H1 (cell line): Measurements from ENCODE around the gene ARHGAP24. TPM values are rescaled to one million over a fixed set of nuclear protein-coding genes. Genes with fewer than 3 reads are reported as not detected.

ENCODE experiments used
- CTCF ChIA-PET: fragments of 300-600 bp; sonication (Branson Sonifier 250); formaldehyde crosslinking; loops from one replicate; lab custom pipeline; 2021; ENCODE audit not compliant: partially characterized antibody; lab: Charles Lee
- POLR2A ChIA-PET: fragments of 300-600 bp; sonication (Branson Sonifier 250); formaldehyde crosslinking; loops from one replicate; lab custom pipeline; 2021; ENCODE audit warnings: inconsistent platforms; ENCODE audit not compliant: partially characterized antibody; lab: Charles Lee
- DNase-seq, 2 experiments: peaks; one replicate each; pipeline versions ENCODE4 v3.0.0 to v3.0.0-alpha.2; 2010 to 2022; ENCODE audit warnings: low spot score in 2 of 2, low read depth in 1 of 2, mixed read lengths in 1 of 2
- FAIRE-seq: peaks from 2 replicates; lab custom pipeline; 2011; peaks lifted over from hg19 to GRCh38; lab: Jason Lieb, UNC
- H2AFZ ChIP-seq: 2 replicates; pipeline ENCODE4 v1.8.1; 2012; ENCODE audit warnings: low read length, inconsistent platforms
- H2AK5ac ChIP-seq: 2 replicates; pipeline ENCODE4 v1.6.1; 2013; ENCODE audit warnings: low read depth, low read length
- H2BK120ac ChIP-seq: replicated peaks from 2 replicates; pipeline ENCODE3; 2013; ENCODE audit warnings: low read depth, low read length, inconsistent platforms
- H2BK12ac ChIP-seq: 2 replicates; pipeline ENCODE4 v1.6.1; 2013; ENCODE audit warnings: low read depth, low read length
- H2BK15ac ChIP-seq: 2 replicates; pipeline ENCODE4 v1.6.1; 2013; ENCODE audit warnings: low read length
- H2BK20ac ChIP-seq: 2 replicates; pipeline ENCODE4 v1.6.1; 2013; ENCODE audit warnings: low read length
- H2BK5ac ChIP-seq: 2 replicates; pipeline ENCODE4 v1.6.1; 2013; ENCODE audit warnings: low read depth, low read length
- H3K14ac ChIP-seq: 2 replicates; pipeline ENCODE4 v1.6.1; 2013; ENCODE audit warnings: inconsistent platforms; ENCODE audit not compliant: insufficient read length
- H3K18ac ChIP-seq: 2 replicates; pipeline ENCODE4 v1.6.1; 2013; ENCODE audit warnings: low read length; ENCODE audit errors: extremely low read depth
- H3K23ac ChIP-seq: 2 replicates; pipeline ENCODE4 v1.6.1; 2013; ENCODE audit warnings: inconsistent platforms; ENCODE audit not compliant: insufficient read length
- H3K23me2 ChIP-seq: 2 replicates; pipeline ENCODE4 v1.6.1; 2013; ENCODE audit warnings: low read depth, low read length
- H3K27ac ChIP-seq: 2 replicates; pipeline ENCODE4 v1.6.1; 2011; ENCODE audit warnings: low read depth, low read length, inconsistent platforms
- H3K27me3 ChIP-seq, 4 experiments: replicated peaks in 1 of 4; 1 replicate in 1 of 4; 2 replicates in 3 of 4; pipeline versions ENCODE4 v1.6.1 to v1.8.1; 2011 to 2013; ENCODE audit warnings: low read length in 3 of 4, mild to moderate bottlenecking in 3 of 4, inconsistent platforms in 2 of 4, mixed read lengths in 2 of 4, moderate library complexity in 1 of 4; ENCODE audit not compliant: control insufficient read depth in 3 of 4, insufficient read depth in 3 of 4; ENCODE audit errors: extremely low read depth in 1 of 4
- H3K36me3 ChIP-seq, 4 experiments: 2 replicates each; pipeline versions ENCODE4 v1.6.1 to v1.8.1; 2011 to 2013; ENCODE audit warnings: mild to moderate bottlenecking in 4 of 4, low read length in 3 of 4, moderate library complexity in 2 of 4, control low read depth in 1 of 4, inconsistent platforms in 1 of 4; ENCODE audit not compliant: insufficient read depth in 4 of 4, control insufficient read depth in 2 of 4
- H3K4ac ChIP-seq: replicated peaks from 2 replicates; pipeline ENCODE3; 2013; ENCODE audit warnings: low read length, low read depth, mixed read lengths, inconsistent platforms; ENCODE audit not compliant: insufficient read length
- H3K4me1 ChIP-seq, 4 experiments: replicated peaks in 1 of 4; 1 replicate in 1 of 4; 2 replicates in 3 of 4; pipeline versions ENCODE4 v1.6.1 to v1.8.1; 2011 to 2013; ENCODE audit warnings: low read length in 3 of 4, inconsistent platforms in 2 of 4, mixed read lengths in 1 of 4; ENCODE audit not compliant: insufficient read depth in 4 of 4, control insufficient read depth in 3 of 4
- H3K4me2 ChIP-seq, 2 experiments: 2 replicates each; pipeline versions ENCODE4 v1.6.1 to v1.8.1; 2011 to 2013; ENCODE audit warnings: low read depth in 2 of 2, low read length in 2 of 2, control low read depth in 1 of 2, inconsistent platforms in 1 of 2, mild to moderate bottlenecking in 1 of 2; ENCODE audit not compliant: insufficient read depth in 1 of 2
- H3K4me3 ChIP-seq, 4 experiments: fragments of 200-600, 300-600 bp in 1 of 4; sonication (generic), shearing (Covaris generic), sonication (Bioruptor Twin) in 1 of 4; 2 replicates each; pipeline versions ENCODE4 v1.5.1 to v1.8.1; 2011 to 2016; ENCODE audit warnings: low read length in 4 of 4, low read depth in 3 of 4, control low read depth in 2 of 4, inconsistent platforms in 2 of 4, mild to moderate bottlenecking in 2 of 4, mixed read lengths in 1 of 4, moderate library complexity in 1 of 4; ENCODE audit not compliant: insufficient read depth in 2 of 4; ENCODE audit errors: extremely low read depth in 1 of 4
- H3K56ac ChIP-seq: replicated peaks from 2 replicates; pipeline ENCODE3; 2013; ENCODE audit warnings: low read depth, mild to moderate bottlenecking, mixed read lengths, low read length, inconsistent platforms; ENCODE audit not compliant: insufficient read length
- H3K79me1 ChIP-seq: 2 replicates; pipeline ENCODE4 v1.6.1; 2013; ENCODE audit warnings: low read depth, low read length, control low read depth
- H3K79me2 ChIP-seq, 2 experiments: 2 replicates each; pipeline versions ENCODE4 v1.6.1 to v1.8.1; 2012 to 2013; ENCODE audit warnings: low read length in 2 of 2, mild to moderate bottlenecking in 2 of 2, inconsistent platforms in 1 of 2; ENCODE audit not compliant: insufficient read depth in 2 of 2, control insufficient read depth in 1 of 2
- H3K9ac ChIP-seq, 4 experiments: replicated peaks in 1 of 4; 1 replicate in 1 of 4; 2 replicates in 3 of 4; pipeline versions ENCODE4 v1.6.1 to v1.8.1; 2011 to 2013; ENCODE audit warnings: low read depth in 3 of 4, low read length in 3 of 4, control low read depth in 2 of 4, mild to moderate bottlenecking in 2 of 4, moderate library complexity in 2 of 4, inconsistent platforms in 1 of 4; ENCODE audit errors: extremely low read depth in 1 of 4
- H3K9me3 ChIP-seq, 2 experiments: 2 replicates each; pipeline versions ENCODE4 v1.6.1 to v1.8.1; 2012 to 2013; ENCODE audit warnings: mild to moderate bottlenecking in 2 of 2, moderate library complexity in 2 of 2, control low read depth in 1 of 2, inconsistent platforms in 1 of 2, low read depth in 1 of 2, low read length in 1 of 2, mixed read lengths in 1 of 2; ENCODE audit not compliant: insufficient read depth in 2 of 2
- H4K20me1 ChIP-seq, 2 experiments: replicated peaks in 1 of 2; 2 replicates each; pipeline versions ENCODE3 to v1.8.1; 2011 to 2013; ENCODE audit warnings: inconsistent platforms in 2 of 2, low read length in 2 of 2, mild to moderate bottlenecking in 1 of 2; ENCODE audit not compliant: insufficient read depth in 2 of 2, control insufficient read depth in 1 of 2
- H4K5ac ChIP-seq: 2 replicates; pipeline ENCODE4 v1.6.1; 2013; ENCODE audit warnings: low read length, low read depth, mixed read lengths, inconsistent platforms; ENCODE audit not compliant: insufficient read length
- H4K8ac ChIP-seq: 2 replicates; pipeline ENCODE4 v1.8.0; 2013; ENCODE audit warnings: mild to moderate bottlenecking, moderate library complexity, low read length, inconsistent platforms; ENCODE audit not compliant: insufficient read depth; ENCODE audit errors: extremely low read depth
- H4K91ac ChIP-seq: replicated peaks from 2 replicates; pipeline ENCODE3; 2013; ENCODE audit warnings: low read length, mixed read lengths, inconsistent platforms; ENCODE audit not compliant: insufficient read length
- BRCA1 ChIP-seq: IDR thresholded peaks from 2 replicates; pipeline ENCODE4 v1.6.1; 2012; ENCODE audit warnings: low read depth, low read length, improper control_type of control experiment
- TBP ChIP-seq: IDR thresholded peaks from 2 replicates; pipeline ENCODE4 v1.6.1; 2011; ENCODE audit warnings: low read depth, low read length, improper control_type of control experiment
- WGBS, 2 experiments: shearing (Covaris generic) in 1 of 2; methylation state at CpG; one replicate each; pipeline versions ENCODE4 v1.1.6 to v1.1.7; 2013 to 2015; ENCODE audit warnings: low lambda C conversion rate in 2 of 2, mixed read lengths in 2 of 2, inconsistent platforms in 1 of 2, low coverage in 1 of 2, missing lambda C conversion rate in 1 of 2; ENCODE audit not compliant: insufficient replicate concordance in 2 of 2, insufficient coverage in 1 of 2, insufficient read length in 1 of 2; ENCODE audit errors: extremely low coverage in 1 of 2, missing lambda C conversion rate in 1 of 2; 5-methylcytosine and 5-hydroxymethylcytosine counted together
- polyA plus RNA-seq, 7 experiments: library from polyadenylated mRNA; depleted of rRNA in 3 of 7; stranded (reverse) in 5 of 7; unstranded in 2 of 7; fragments of >200 nt in 5 of 7; fragments of 200-250 nt in 2 of 7; gene quantifications; 1 replicate in 5 of 7; 2 replicates in 1 of 7; 4 replicates in 1 of 7; pipeline versions ENCODE4 v1.2.1 to v1.2.3, GENCODE V29; 2011 to 2013; ENCODE audit warnings: missing spikeins in 2 of 7, mixed read lengths in 2 of 7
- total RNA-seq: library from RNA; stranded (reverse); fragmentation: NEBNext Ultra II Directional; extraction: Animal tissue kit (Norgen Biotek cat#: 25700); gene quantifications from 2 replicates; pipeline ENCODE4 v1.2.1, GENCODE V29; 2021

ARHGAP24 gene
- total and polyA plus RNA-seq, 2 of the 8 experiments (the other 6 are each of a cell fraction or from before 2014, with no cell fraction given), result 0.08 to 0.50 TPM

GRCh38 chr4:85907001-85907400, 432.1 kb downstream of the ARHGAP24 start:
- WGBS, 2 experiments, result 92% methylated on average over 2 of the region's 2 CpGs; no CpG with 5 or more reads in 1 of the 2 experiments
- Histone ChIP-seq H3K56ac (no peak overlapping the region), H2BK5ac (no peak overlapping the region), H3K27me3 (no peaks in the 10 kb centered on the region), H3K9me3 (no peaks in the 10 kb centered on the region), H4K8ac (no peak overlapping the region), H3K4me3 (no peak overlapping the region), H3K79me2 (no peaks in the 10 kb centered on the region), H2AK5ac (no peak overlapping the region), H3K4me2 (no peak overlapping the region), H3K9ac (no peak overlapping the region), H4K5ac (no peak overlapping the region), H4K91ac (no peak overlapping the region), H3K36me3 (no peaks in the 10 kb centered on the region), H4K20me1 (no peaks in the 10 kb centered on the region), H3K18ac (no peak overlapping the region), H3K14ac (no peak overlapping the region), H2BK20ac (no peak overlapping the region), H3K27ac (no peak overlapping the region), H2BK15ac (no peak overlapping the region), H3K23ac (no peak overlapping the region), H3K23me2 (no peaks in the 10 kb centered on the region; the same call in 1 of the 2 replicates), H3K4me1 (no peaks in the 10 kb centered on the region), H2BK12ac (no peak overlapping the region), H2BK120ac (no peak overlapping the region), H3K4ac (no peak overlapping the region), H2AFZ (no peak overlapping the region), H3K79me1 (no peaks in the 10 kb centered on the region)
- POLR2A ChIA-PET, result no interaction called here
- no peak for FAIRE-seq
- no peak for DNase-seq
- no peak for TF ChIP-seq TBP
- no peak for TF ChIP-seq BRCA1
- CTCF ChIA-PET, result interaction anchor here (0.6 kb wide), 2 partner anchors 25 to 1610 kb away, joined by 3 read pairs; no protein-coding TSS in a partner anchor
